Lower leg skin (tissue), 4 donors: ENCODE results near the gene TLL1. TPM values are rescaled to one million over a fixed set of nuclear protein-coding genes. Genes with fewer than 3 reads are reported as not detected.

Source experiments
- DNase-seq, 2 donors: peaks; one replicate each; pipeline ENCODE4 v3.0.0-alpha.2; 2019; ENCODE audit warnings: low spot score in 2 of 2
- H3K4me3 ChIP-seq: fragments of 200-600 bp; sonication (generic); 2 replicates; pipeline ENCODE4 v1.5.1; 2017; ENCODE audit warnings: mild to moderate bottlenecking, low read depth; ENCODE audit not compliant: poor library complexity, severe bottlenecking
- CTCF ChIP-seq, 3 donors: fragments of 450-650 bp; IDR thresholded peaks; one replicate each; pipeline ENCODE4 v1.5.1; 2016; ENCODE audit warnings: antibody characterized with exemption in 3 of 3, mild to moderate bottlenecking in 3 of 3, moderate library complexity in 2 of 3
- POLR2A ChIP-seq, 2 donors: fragments of 450-650 bp; IDR thresholded peaks; one replicate each; pipeline ENCODE4 v1.6.1; 2016 to 2017; ENCODE audit warnings: antibody characterized with exemption in 2 of 2, mild to moderate bottlenecking in 1 of 2, moderate library complexity in 1 of 2
- WGBS, 2 donors: methylation state at CpG; one replicate each; pipeline ENCODE4 v1.1.5; 2018; 5-methylcytosine and 5-hydroxymethylcytosine counted together
- intact Hi-C: fragments of 100-400 bp; cut with DNase I; formaldehyde crosslinking; loops from one replicate; pipeline ENCODE4 v1.15.0; 2023; ENCODE audit warnings: low total_unique reads
- total RNA-seq, 4 donors: library from RNA; depleted of rRNA; stranded (reverse); fragments of >200 nt; gene quantifications; one replicate each; pipeline ENCODE4 v1.1.0, GENCODE V29; 2016

Gene TLL1
- total RNA-seq, 4 donors from 2014 or later = 1.8 to 10.5 (median 4.7) TPM

- intact Hi-C loops = no loop called here
- no peak for DNase-seq
- H3K4me3 ChIP-seq = no peak overlapping the region
- WGBS, 2 donors = 73 to 78% methylated on average over 1 of the region's 1 CpG
- TF ChIP-seq CTCF (IDR thresholded peaks at IDR 0.05) (no peak), POLR2A (IDR thresholded peaks at IDR 0.05) (no peak)
Observed at GRCh38 chr4:166075599-166075998, 202.6 kb downstream of the TLL1 start.

- DNase-seq = no peak
- intact Hi-C loops = no loop called here
- no peak overlapping the region for H3K4me3 ChIP-seq
- TF ChIP-seq POLR2A (IDR thresholded peaks at IDR 0.05) = no peak
- no peak for TF ChIP-seq CTCF (IDR thresholded peaks at IDR 0.05)
- whole genome bisulfite sequencing, 2 donors = 83 to 89% methylated on average over 4 of the region's 4 CpGs
Observed at GRCh38 chr4:166077782-166078181, 204.7 kb downstream of the TLL1 start.

GRCh38 chr4:166078383-166078782, 205.3 kb downstream of the TLL1 start:
- DNase-seq = no peak
- WGBS, 2 donors = 90 to 93% methylated on average over 3 of the region's 3 CpGs
- TF ChIP-seq CTCF (IDR thresholded peaks at IDR 0.05) (no peak), POLR2A (IDR thresholded peaks at IDR 0.05) (no peak)
- intact Hi-C loops = no loop called here
- no peak overlapping the region for H3K4me3 ChIP-seq

- WGBS, 2 donors = 90 to 92% methylated on average over 2 of the region's 2 CpGs
- no peak overlapping the region for H3K4me3 ChIP-seq
- no peak for DNase-seq
- intact Hi-C loops = no loop called here
- TF ChIP-seq CTCF (IDR thresholded peaks at IDR 0.05) (no peak), POLR2A (IDR thresholded peaks at IDR 0.05) (no peak)
Observed at GRCh38 chr4:166078955-166079354, 205.9 kb downstream of the TLL1 start.

GRCh38 chr4:166087569-166087968, 214.5 kb downstream of the TLL1 start:
- intact Hi-C loops = no loop called here
- no peak for TF ChIP-seq CTCF (IDR thresholded peaks at IDR 0.05)
- TF ChIP-seq POLR2A (IDR thresholded peaks at IDR 0.05) = no peak
- 60 to 62% methylated on average over 2 of the region's 2 CpGs for WGBS, 2 donors
- no peak for DNase-seq
- no peak overlapping the region for H3K4me3 ChIP-seq

GRCh38 chr4:166088576-166088975, 215.5 kb downstream of the TLL1 start:
- intact Hi-C loops = no loop called here
- no peak for TF ChIP-seq POLR2A (IDR thresholded peaks at IDR 0.05)
- no peak for TF ChIP-seq CTCF (IDR thresholded peaks at IDR 0.05)
- WGBS, 2 donors = 58 to 63% methylated on average over 4 of the region's 4 CpGs
- H3K4me3 ChIP-seq = no peak overlapping the region
- no peak for DNase-seq
